Bronchial epithelial cell (primary cell): ENCODE data around the gene GNL1. TPM values are rescaled to one million over a fixed set of nuclear protein-coding genes. Genes with fewer than 3 reads are reported as not detected.

Experiments used
- DNase-seq: peaks from one replicate; pipeline ENCODE4 v3.0.0-alpha.2; 2010; ENCODE audit warnings: low read depth
- FAIRE-seq: peaks from 2 replicates; lab custom pipeline; 2011; peaks lifted over from hg19 to GRCh38; lab: Jason Lieb, UNC
- H3K27me3 ChIP-seq: 2 replicates; pipeline ENCODE4 v1.5.1; 2011; ENCODE audit warnings: low read length; ENCODE audit not compliant: control insufficient read depth, insufficient read depth
- H3K36me3 ChIP-seq: 2 replicates; pipeline ENCODE4 v1.5.1; 2011; ENCODE audit warnings: low read length; ENCODE audit not compliant: control insufficient read depth, insufficient read depth
- H3K4me3 ChIP-seq: 2 replicates; pipeline ENCODE4 v1.5.1; 2011; ENCODE audit warnings: mild to moderate bottlenecking, low read depth, low read length, control low read depth
- total RNA-seq: library from RNA; depleted of rRNA; stranded (reverse); fragments of >200 nt; gene quantifications from 2 replicates; pipeline ENCODE4 v1.2.1, GENCODE V29; 2014
- TF ChIP-seq, protein P1 (sequence below): IDR thresholded peaks from 2 replicates; pipeline ENCODE4 v1.5.1; 2011; ENCODE audit warnings: mild to moderate bottlenecking, moderate library complexity, low read length, control low read depth, inconsistent platforms; ENCODE audit not compliant: insufficient read depth, severe bottlenecking

Gene GNL1
- total RNA-seq, 1 donor from 2014 or later = 21.9 TPM

DNA sequence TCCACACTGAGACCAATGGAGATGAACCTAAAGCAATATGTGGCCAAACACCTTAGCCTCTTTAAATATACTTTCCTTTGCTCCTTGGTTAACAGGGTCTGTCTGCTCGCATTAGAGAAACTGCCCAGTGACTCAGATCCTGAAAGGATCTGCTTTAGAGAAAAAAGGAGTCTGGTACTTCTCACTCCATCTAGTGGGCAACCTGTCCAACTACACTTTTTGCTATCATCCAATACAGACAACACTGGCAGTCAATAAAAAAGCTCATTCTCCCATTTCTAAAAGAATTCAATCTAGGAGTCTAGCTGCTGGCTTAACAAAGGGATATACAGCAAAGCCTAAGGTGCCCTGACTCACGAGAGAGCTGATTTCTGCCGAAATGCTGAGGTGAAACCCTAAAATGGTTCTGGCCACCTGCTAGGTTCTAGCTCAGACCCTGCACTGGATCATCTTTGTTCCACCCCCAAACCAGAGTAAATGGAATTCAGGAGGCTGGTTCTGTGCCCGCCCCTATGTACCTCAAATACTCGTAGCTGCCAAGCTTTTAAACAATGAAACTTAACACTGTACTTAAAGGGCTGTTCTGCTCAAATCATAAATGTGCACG, 11.5 kb downstream of the GNL1 start:
- TF ChIP-seq, protein P1, sequence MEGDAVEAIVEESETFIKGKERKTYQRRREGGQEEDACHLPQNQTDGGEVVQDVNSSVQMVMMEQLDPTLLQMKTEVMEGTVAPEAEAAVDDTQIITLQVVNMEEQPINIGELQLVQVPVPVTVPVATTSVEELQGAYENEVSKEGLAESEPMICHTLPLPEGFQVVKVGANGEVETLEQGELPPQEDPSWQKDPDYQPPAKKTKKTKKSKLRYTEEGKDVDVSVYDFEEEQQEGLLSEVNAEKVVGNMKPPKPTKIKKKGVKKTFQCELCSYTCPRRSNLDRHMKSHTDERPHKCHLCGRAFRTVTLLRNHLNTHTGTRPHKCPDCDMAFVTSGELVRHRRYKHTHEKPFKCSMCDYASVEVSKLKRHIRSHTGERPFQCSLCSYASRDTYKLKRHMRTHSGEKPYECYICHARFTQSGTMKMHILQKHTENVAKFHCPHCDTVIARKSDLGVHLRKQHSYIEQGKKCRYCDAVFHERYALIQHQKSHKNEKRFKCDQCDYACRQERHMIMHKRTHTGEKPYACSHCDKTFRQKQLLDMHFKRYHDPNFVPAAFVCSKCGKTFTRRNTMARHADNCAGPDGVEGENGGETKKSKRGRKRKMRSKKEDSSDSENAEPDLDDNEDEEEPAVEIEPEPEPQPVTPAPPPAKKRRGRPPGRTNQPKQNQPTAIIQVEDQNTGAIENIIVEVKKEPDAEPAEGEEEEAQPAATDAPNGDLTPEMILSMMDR = peak; percentile 74
- DNase-seq (peak; percentile 70), FAIRE-seq (no peak)
- no peaks in the 10 kb centered on the region for H3K27me3 ChIP-seq
- no peak overlapping the region for H3K4me3 ChIP-seq
- H3K36me3 ChIP-seq = peaks cover 1% of the 10 kb centered on the region

DNA sequence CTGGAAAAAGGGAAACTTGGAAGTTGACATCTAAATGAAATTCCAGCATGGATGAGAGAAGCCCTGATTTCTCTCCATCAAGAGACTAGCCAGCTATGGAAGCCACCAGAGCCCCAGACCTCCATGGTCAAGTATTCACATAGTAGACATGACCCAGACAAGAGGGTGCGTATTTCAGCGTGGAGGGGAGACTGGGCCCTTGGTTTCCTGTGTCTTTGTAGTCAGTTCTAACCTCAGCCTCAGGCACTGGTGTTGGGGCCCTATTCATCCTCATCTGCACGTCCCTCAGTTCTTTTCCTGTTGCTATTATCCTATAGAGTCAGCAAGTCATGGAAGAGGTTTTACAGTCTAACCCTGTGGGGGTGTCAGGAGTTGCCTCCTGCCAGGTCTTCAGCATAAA, 12.5 kb downstream of the GNL1 start:
- Histone ChIP-seq H3K4me3 (no peak overlapping the region), H3K36me3 (peaks cover 1% of the 10 kb centered on the region), H3K27me3 (no peaks in the 10 kb centered on the region)
- FAIRE-seq (no peak), DNase-seq (no peak)
- TF ChIP-seq, protein P1 = no peak

DNA sequence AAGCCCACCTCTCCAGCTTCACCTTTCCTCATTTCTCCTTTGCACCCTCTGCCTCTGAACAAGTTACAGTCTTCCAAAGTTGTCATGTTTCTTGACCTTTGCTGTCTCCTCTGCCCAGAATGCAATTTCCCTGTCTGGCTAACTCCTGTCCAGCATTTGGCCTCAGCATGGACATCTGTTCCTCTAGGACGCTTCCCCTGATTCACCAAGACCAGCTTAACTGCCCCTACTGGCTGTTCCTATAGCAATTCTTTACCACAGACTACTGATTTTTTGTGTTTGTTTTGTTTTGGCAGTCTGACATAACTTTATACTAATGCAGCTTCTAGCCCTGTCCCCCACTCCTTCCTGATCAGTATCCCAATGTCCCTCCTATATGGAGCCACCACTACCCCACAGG, 13.4 kb downstream of the GNL1 start:
- TF ChIP-seq, protein P1 = no peak
- DNase-seq (no peak), FAIRE-seq (no peak)
- Histone ChIP-seq H3K27me3 (no peaks in the 10 kb centered on the region), H3K36me3 (peaks cover 1% of the 10 kb centered on the region), H3K4me3 (no peak overlapping the region)

DNA sequence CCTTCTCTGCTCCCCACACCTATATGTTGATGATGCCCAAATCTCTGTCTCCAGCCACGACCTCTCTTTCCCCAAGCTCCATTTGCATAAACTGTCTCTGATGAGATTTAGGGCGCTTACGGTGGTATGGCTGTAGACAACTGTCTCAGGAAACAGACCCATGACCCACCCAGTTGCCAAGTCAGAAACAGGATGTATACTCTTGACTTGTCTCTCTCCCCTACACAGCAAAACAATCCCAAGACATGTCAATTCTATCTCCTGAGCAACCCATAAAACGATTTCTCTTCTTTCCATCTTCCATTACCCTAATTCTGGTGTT, 13.9 kb downstream of the GNL1 start:
- H3K4me3 ChIP-seq = no peak overlapping the region
- no peak for DNase-seq
- peaks cover 1% of the 10 kb centered on the region for H3K36me3 ChIP-seq

DNA sequence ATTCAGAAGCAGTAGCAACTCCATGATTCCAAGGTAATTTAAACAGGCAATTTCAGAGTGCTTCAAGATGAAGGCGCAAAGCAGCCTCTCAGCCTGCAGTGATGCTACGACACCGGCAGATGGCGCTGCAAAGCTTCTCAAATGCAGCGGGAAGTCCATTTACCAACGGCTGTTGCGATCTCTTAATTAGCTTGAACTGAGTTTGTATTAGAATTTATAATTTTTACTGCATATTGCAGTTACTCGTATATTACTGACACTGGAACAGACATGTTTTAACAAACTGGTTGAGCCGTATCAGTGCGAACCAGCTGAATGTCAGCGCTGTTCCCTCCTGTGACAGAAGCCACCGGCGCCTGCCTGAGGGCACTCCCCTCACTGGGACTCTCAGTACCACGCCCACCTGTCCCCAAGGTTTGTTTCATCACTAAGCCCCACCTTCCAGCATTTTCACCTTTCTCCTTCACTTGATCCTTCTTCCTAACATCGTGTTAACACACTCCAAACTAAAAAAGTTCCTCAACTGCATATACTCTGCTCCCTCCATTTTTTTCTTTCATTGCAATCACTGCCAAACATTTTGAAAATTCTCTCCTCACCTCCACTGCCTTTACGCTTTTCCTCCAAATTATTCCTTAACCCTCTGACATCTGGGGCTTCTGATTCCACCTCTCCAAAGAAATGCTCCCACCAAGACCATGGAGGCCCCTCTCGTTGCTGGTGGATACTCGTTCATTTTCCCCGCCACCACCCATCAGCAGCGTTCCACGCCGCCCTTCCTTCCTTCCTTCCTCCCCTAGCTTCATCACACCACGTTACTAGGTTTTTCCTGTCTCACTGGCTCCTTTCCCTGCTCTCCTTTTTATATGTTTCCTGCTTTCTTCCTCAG, 14.5 kb downstream of the GNL1 start:
- TF ChIP-seq, protein P1 = peak; percentile 92
- DNase-seq (peak; percentile 83), FAIRE-seq (no peak)
- H3K4me3 ChIP-seq = peak overlapping the region; percentile 8
- H3K27me3 ChIP-seq = no peaks in the 10 kb centered on the region
- H3K36me3 ChIP-seq = peaks cover 1% of the 10 kb centered on the region

More for the DNA sequence above, 13.9 kb downstream of the GNL1 start:
- TF ChIP-seq, protein P1 = no peak
- FAIRE-seq = no peak
- H3K27me3 ChIP-seq = no peaks in the 10 kb centered on the region
